WTC11 (cell line): ENCODE results near the gene MAP4. TPM values are rescaled to one million over a fixed set of nuclear protein-coding genes. Genes with fewer than 3 reads are reported as not detected.

ENCODE experiments used
- ATAC-seq: fragments of 200-7000 bp; cut with Tn5 transposase; 2 replicates; pipeline ENCODE4 v1.10.0; 2021; ENCODE audit warnings: mild to moderate bottlenecking, moderate library complexity
- CTCF ChIA-PET: fragments of 300-600 bp; sonication (Branson Sonifier 250); formaldehyde crosslinking; loops from one replicate; lab custom pipeline; 2021; ENCODE audit warnings: antibody characterized with exemption; lab: Charles Lee
- POLR2A ChIA-PET: fragments of 350-600 bp; sonication (Branson Sonifier 250); formaldehyde crosslinking; loops from one replicate; lab custom pipeline; 2021; ENCODE audit warnings: antibody characterized with exemption; lab: Charles Lee
- DNase-seq: peaks from one replicate; pipeline ENCODE4 v3.0.0; 2021; ENCODE audit warnings: low spot score
- H3K27ac Mint-ChIP-seq: 2 replicates; pipeline ENCODE4 v1.8.0; 2021; ENCODE audit warnings: mixed read lengths
- H3K27me3 Mint-ChIP-seq: 2 replicates; pipeline ENCODE4 v1.8.0; 2021; ENCODE audit warnings: low read depth, mild to moderate bottlenecking, moderate library complexity, mixed read lengths
- H3K36me3 Mint-ChIP-seq: 2 replicates; pipeline ENCODE4 v1.8.0; 2021; ENCODE audit warnings: mixed read lengths
- H3K4me1 Mint-ChIP-seq: 2 replicates; pipeline ENCODE4 v1.8.0; 2022; ENCODE audit warnings: mixed read lengths
- H3K4me3 Mint-ChIP-seq: 2 replicates; pipeline ENCODE4 v1.8.0; 2021; ENCODE audit warnings: mild to moderate bottlenecking, moderate library complexity, mixed read lengths
- H3K9me3 Mint-ChIP-seq: 2 replicates; pipeline ENCODE4 v1.8.0; 2021; ENCODE audit warnings: mixed read lengths
- CREB1 ChIP-seq: sonication (generic); formaldehyde crosslinking; IDR thresholded peaks from 2 replicates; pipeline ENCODE4 v1.8.0; 2023; ENCODE audit warnings: mild to moderate bottlenecking, missing genetic modification reagents
- E2F4 ChIP-seq: sonication (generic); formaldehyde crosslinking; IDR thresholded peaks from 2 replicates; pipeline ENCODE4 v1.8.1; 2022; ENCODE audit warnings: low read depth, mild to moderate bottlenecking, moderate library complexity, missing genetic modification reagents, borderline replicate concordance
- GABPB1 ChIP-seq: sonication (generic); formaldehyde crosslinking; IDR thresholded peaks from 2 replicates; pipeline ENCODE4 v1.8.1; 2023; ENCODE audit warnings: mild to moderate bottlenecking, missing genetic modification reagents
- IRF2 ChIP-seq: sonication (generic); formaldehyde crosslinking; IDR thresholded peaks from 2 replicates; pipeline ENCODE4 v1.8.0; 2022; ENCODE audit warnings: low read depth, missing genetic modification reagents, borderline replicate concordance
- JAZF1 ChIP-seq: fragments of 250-450 bp; sonication (Bioruptor Pico); IDR thresholded peaks from 2 replicates; pipeline ENCODE4 v1.9.0; 2021; ENCODE audit warnings: moderate library complexity, mild to moderate bottlenecking, inconsistent platforms
- KAT7 ChIP-seq: sonication (generic); formaldehyde crosslinking; IDR thresholded peaks from 2 replicates; pipeline ENCODE4 v1.8.1; 2023; ENCODE audit warnings: missing genetic modification reagents, mild to moderate bottlenecking, borderline replicate concordance
- MLX ChIP-seq: sonication (generic); formaldehyde crosslinking; IDR thresholded peaks from 2 replicates; pipeline ENCODE4 v1.8.1; 2023; ENCODE audit warnings: mild to moderate bottlenecking, missing genetic modification reagents, moderate library complexity
- MXD4 ChIP-seq: fragments of 250-450 bp; sonication (Bioruptor Pico); IDR thresholded peaks from 2 replicates; pipeline ENCODE4 v1.8.0; 2021; ENCODE audit warnings: mild to moderate bottlenecking, moderate library complexity, borderline replicate concordance
- NR1H2 ChIP-seq: sonication (generic); formaldehyde crosslinking; IDR thresholded peaks from 2 replicates; pipeline ENCODE4 v1.9.0; 2021; ENCODE audit warnings: mild to moderate bottlenecking, moderate library complexity, missing genetic modification reagents
- NR2C2 ChIP-seq: sonication (generic); formaldehyde crosslinking; IDR thresholded peaks from 2 replicates; pipeline ENCODE4 v1.8.0; 2022; ENCODE audit warnings: mild to moderate bottlenecking, missing genetic modification reagents
- OVOL2 ChIP-seq: fragments of 250-450 bp; sonication (Bioruptor Pico); IDR thresholded peaks from 2 replicates; pipeline ENCODE4 v1.9.0; 2021; ENCODE audit warnings: mild to moderate bottlenecking, borderline replicate concordance
- TCF7 ChIP-seq: sonication (generic); formaldehyde crosslinking; IDR thresholded peaks from 2 replicates; pipeline ENCODE4 v1.8.0; 2022; ENCODE audit warnings: mild to moderate bottlenecking, low read depth, missing genetic modification reagents, moderate library complexity
- TEAD1 ChIP-seq: sonication (generic); formaldehyde crosslinking; IDR thresholded peaks from 2 replicates; pipeline ENCODE4 v1.8.0; 2022; ENCODE audit warnings: mild to moderate bottlenecking, missing genetic modification reagents
- ZBTB43 ChIP-seq: sonication (generic); formaldehyde crosslinking; IDR thresholded peaks from 2 replicates; pipeline ENCODE4 v1.8.1; 2023; ENCODE audit warnings: mild to moderate bottlenecking, missing genetic modification reagents
- ZNF138 ChIP-seq: sonication (generic); formaldehyde crosslinking; conservative IDR thresholded peaks from 2 replicates; pipeline ENCODE4 v1.8.1; 2022; ENCODE audit warnings: mild to moderate bottlenecking, moderate library complexity, missing genetic modification reagents
- ZNF317 ChIP-seq: sonication (generic); formaldehyde crosslinking; IDR thresholded peaks from 2 replicates; pipeline ENCODE4 v1.8.1; 2023; ENCODE audit warnings: low read depth, mild to moderate bottlenecking, moderate library complexity, missing genetic modification reagents, borderline replicate concordance
- ZNF396 ChIP-seq: fragments of 250-450 bp; sonication (Bioruptor Pico); IDR thresholded peaks from 2 replicates; pipeline ENCODE4 v1.8.0; 2021; ENCODE audit warnings: mild to moderate bottlenecking, moderate library complexity, borderline replicate concordance
- ZNF416 ChIP-seq: fragments of 250-450 bp; sonication (Bioruptor Pico); IDR thresholded peaks from 2 replicates; pipeline ENCODE4 v1.9.0; 2021; ENCODE audit warnings: mild to moderate bottlenecking, inconsistent platforms
- ZNF532 ChIP-seq: fragments of 250-450 bp; sonication (Bioruptor Pico); IDR thresholded peaks from 2 replicates; pipeline ENCODE4 v1.9.0; 2021; ENCODE audit warnings: mild to moderate bottlenecking, borderline replicate concordance
- total RNA-seq: library from RNA; stranded (reverse); gene quantifications from 3 replicates; pipeline ENCODE4 v1.2.3, GENCODE V29; 2021

Gene MAP4
- total RNA-seq, 1 experiment from 2014 or later, result 199 TPM

- TF ChIP-seq ZNF532, result no peak
- no peak for TF ChIP-seq JAZF1 (CRISPR knock-in tag)
- TF ChIP-seq NR1H2 (CRISPR knock-in tag), result no peak
- TF ChIP-seq ZNF396 (CRISPR knock-in tag), result no peak
- TF ChIP-seq ZNF138 (CRISPR knock-in tag), result no peak
- no peak for TF ChIP-seq ZNF416 (CRISPR knock-in tag)
- no peak for TF ChIP-seq KAT7
- no peak for TF ChIP-seq MLX (CRISPR knock-in tag)
- no peak for TF ChIP-seq ZBTB43 (CRISPR knock-in tag)
- no peak for TF ChIP-seq OVOL2 (CRISPR knock-in tag)
- TF ChIP-seq, all 79 proteins: peak for 0
Measured at GRCh38 chr3:48058091-48058490, 41.9 kb upstream of the MAP4 start (continued).

GRCh38 chr3:48057521-48057920 lies 41.3 kb upstream of the MAP4 start:
- no peak overlapping the region for H3K4me3 Mint-ChIP-seq
- H3K9me3 Mint-ChIP-seq, result peaks cover 16% of the 10 kb centered on the region
- ChIA-PET POLR2A (no interaction called here), CTCF (no interaction called here)
- no peak for TF ChIP-seq JAZF1 (CRISPR knock-in tag)
- TF ChIP-seq IRF2 (CRISPR knock-in tag), result no peak
- TF ChIP-seq TCF7 (CRISPR knock-in tag), result no peak
- no peak for TF ChIP-seq TEAD1 (CRISPR knock-in tag)
- no peak for TF ChIP-seq ZNF317 (CRISPR knock-in tag)
- no peak for TF ChIP-seq MXD4 (CRISPR knock-in tag)
- TF ChIP-seq NR2C2 (CRISPR knock-in tag), result no peak
- TF ChIP-seq CREB1 (CRISPR knock-in tag), result no peak
- no peak for TF ChIP-seq E2F4
- no peak for TF ChIP-seq GABPB1 (CRISPR knock-in tag)
- TF ChIP-seq ZNF396 (CRISPR knock-in tag), result no peak
- ATAC-seq (no peak), DNase-seq (no peak)
- H3K27me3 Mint-ChIP-seq, result no peaks in the 10 kb centered on the region; the same call in 1 of the 2 replicates
- H3K36me3 Mint-ChIP-seq, result peaks cover 30% of the 10 kb centered on the region
- H3K4me1 Mint-ChIP-seq, result no peaks in the 10 kb centered on the region
- no peak overlapping the region for H3K27ac Mint-ChIP-seq
